Small intestine (tissue), 7 donors: ENCODE data around the gene OTOF. TPM values are rescaled to one million over a fixed set of nuclear protein-coding genes. Genes with fewer than 3 reads are reported as not detected.
"Not testable (repeated sequence)": the region's sequence is repeated elsewhere in the genome, so short reads cannot be mapped to it uniquely, and the experiment has no call there.

Source experiments
- DNase-seq, 2 donors: peaks; one replicate each; pipeline versions ENCODE4 v3.0.0 to v3.0.0-alpha.2; 2013
- FAIRE-seq: peaks from 2 replicates; lab custom pipeline; 2012; peaks lifted over from hg19 to GRCh38; lab: Jason Lieb, UNC
- H3K27ac ChIP-seq, 3 donors: one replicate each; pipeline ENCODE4 v1.5.1; 2013; ENCODE audit warnings: low read length in 2 of 3, mild to moderate bottlenecking in 2 of 3, control low read depth in 1 of 3, inconsistent platforms in 1 of 3, low read depth in 1 of 3, moderate library complexity in 1 of 3
- H3K27me3 ChIP-seq, 3 donors: one replicate each; pipeline ENCODE4 v1.6.1; 2013; ENCODE audit warnings: low read length in 3 of 3, inconsistent platforms in 1 of 3; ENCODE audit not compliant: control insufficient read depth in 3 of 3, insufficient read depth in 3 of 3
- H3K36me3 ChIP-seq, 3 donors: one replicate each; pipeline ENCODE4 v1.6.1; 2013; ENCODE audit warnings: low read length in 3 of 3, inconsistent platforms in 1 of 3, low read depth in 1 of 3, mild to moderate bottlenecking in 1 of 3, moderate library complexity in 1 of 3; ENCODE audit not compliant: control insufficient read depth in 3 of 3, insufficient read depth in 2 of 3
- H3K4me1 ChIP-seq, 3 donors: one replicate each; pipeline ENCODE4 v1.6.1; 2013; ENCODE audit warnings: low read length in 2 of 3, inconsistent platforms in 1 of 3, low read depth in 1 of 3, mild to moderate bottlenecking in 1 of 3, moderate library complexity in 1 of 3; ENCODE audit not compliant: control insufficient read depth in 3 of 3, insufficient read depth in 2 of 3
- H3K4me3 ChIP-seq, 3 donors: one replicate each; pipeline ENCODE4 v1.5.1; 2013; ENCODE audit warnings: low read length in 3 of 3, control low read depth in 1 of 3, inconsistent platforms in 1 of 3, low read depth in 1 of 3, mild to moderate bottlenecking in 1 of 3, moderate library complexity in 1 of 3
- H3K9me3 ChIP-seq, 2 donors: one replicate each; pipeline ENCODE4 v1.6.1; 2013; ENCODE audit warnings: low read depth in 1 of 2, low read length in 1 of 2; ENCODE audit not compliant: control insufficient read depth in 2 of 2, insufficient read depth in 1 of 2
- WGBS, 3 donors: extraction: QIAGEN DNeasy Blood & Tissue Kit; methylation state at CpG; one replicate each; pipeline ENCODE4 v1.1.7; 2013; 5-methylcytosine and 5-hydroxymethylcytosine counted together
- polyA plus RNA-seq, 4 donors: library from polyadenylated mRNA; stranded (reverse) in 3 of 4; unstranded in 1 of 4; fragments of 200-250 nt in 3 of 4; fragments of 120-200 nt in 1 of 4; gene quantifications; one replicate each; pipeline versions ENCODE4 v1.2.1 to v1.2.3, GENCODE V29; 2013
- donor health status: healthy with polysubstance abuse.
- donor health status: control.
- donor health status: control.
- donor health status: Bipolar disorder and iron deficiency.
- donor health status: healthy.

The OTOF gene
- polyA plus RNA-seq, 4 donors, result 0.22 to 2.5 (median 0.46) TPM

GRCh38 chr2:26470601-26471260, 7.2 kb downstream of the OTOF start:
- Histone ChIP-seq H3K4me1 (no peaks in the 10 kb centered on the region), H3K27ac (no peak overlapping the region), H3K9me3 (peaks cover 0 to 11% of the 10 kb centered on the region in 2 donors), H3K36me3 (peaks cover 0 to 18% (median 0%) of the 10 kb centered on the region in 3 donors), H3K27me3 (no peaks in the 10 kb centered on the region), H3K4me3 (no peak overlapping the region)
- 87 to 92% (median 92%) methylated on average over 9 of the region's 9 CpGs for WGBS, 3 donors
- no peak for FAIRE-seq
- DNase-seq, result no peak

GRCh38 chr2:26469955-26470354, 8.0 kb downstream of the OTOF start:
- DNase-seq (no peak), FAIRE-seq (no peak)
- no peak overlapping the region for H3K4me3 ChIP-seq
- H3K27ac ChIP-seq, result no peak overlapping the region
- peaks cover 0 to 11% of the 10 kb centered on the region in 2 donors for H3K9me3 ChIP-seq
- WGBS, 3 donors, result 88 to 94% (median 91%) methylated on average over 7 of the region's 7 CpGs
- H3K36me3 ChIP-seq, result peaks cover 0 to 20% (median 0%) of the 10 kb centered on the region in 3 donors
- H3K4me1 ChIP-seq, result no peaks in the 10 kb centered on the region
- H3K27me3 ChIP-seq, result no peaks in the 10 kb centered on the region

- Histone ChIP-seq H3K36me3 (peaks cover 0 to 22% (median 0%) of the 10 kb centered on the region in 3 donors), H3K27me3 (no peaks in the 10 kb centered on the region), H3K27ac (no peak overlapping the region), H3K9me3 (peaks cover 0 to 11% of the 10 kb centered on the region in 2 donors), H3K4me3 (no peak overlapping the region), H3K4me1 (no peaks in the 10 kb centered on the region)
- DNase-seq, result peak; percentile 79 to 82
- WGBS, 3 donors, result 4 to 14% (median 5%) methylated on average over 5 of the region's 5 CpGs
- FAIRE-seq, result no peak
Measured at GRCh38 chr2:26469092-26469710, 8.7 kb downstream of the OTOF start.

GRCh38 chr2:26468544-26468943, 9.4 kb downstream of the OTOF start:
- peaks cover 0 to 24% (median 0%) of the 10 kb centered on the region in 3 donors for H3K36me3 ChIP-seq
- not testable (repeated sequence) for FAIRE-seq, H3K27me3 ChIP-seq, H3K4me3 ChIP-seq, H3K4me1 ChIP-seq, H3K27ac ChIP-seq, DNase-seq
- peaks cover 0 to 11% of the 10 kb centered on the region in 2 donors for H3K9me3 ChIP-seq
- 94 to 100% (median 96%) methylated on average over 1 of the region's 1 CpG for WGBS, 3 donors

GRCh38 chr2:26466662-26467310, 11.1 kb downstream of the OTOF start:
- WGBS, 3 donors, result 73 to 87% (median 84%) methylated on average over 22 of the region's 22 CpGs
- Histone ChIP-seq H3K27me3 (no peaks in the 10 kb centered on the region), H3K36me3 (peaks cover 0 to 22% (median 0%) of the 10 kb centered on the region in 3 donors), H3K4me3 (no peak overlapping the region), H3K9me3 (peaks cover 0 to 11% of the 10 kb centered on the region in 2 donors), H3K4me1 (no peaks in the 10 kb centered on the region), H3K27ac (no peak overlapping the region)
- FAIRE-seq (no peak), DNase-seq (no peak)

- Histone ChIP-seq H3K27me3 (no peaks in the 10 kb centered on the region), H3K36me3 (peaks cover 0 to 25% (median 0%) of the 10 kb centered on the region in 3 donors), H3K27ac (no peak overlapping the region), H3K9me3 (peaks cover 0 to 11% of the 10 kb centered on the region in 2 donors), H3K4me3 (no peak overlapping the region), H3K4me1 (no peaks in the 10 kb centered on the region)
- DNase-seq (no peak), FAIRE-seq (no peak)
- WGBS, 3 donors, result 85 to 89% (median 87%) methylated on average over 10 of the region's 10 CpGs
Measured at GRCh38 chr2:26465981-26466471, 11.9 kb downstream of the OTOF start.

GRCh38 chr2:26465266-26465925, 12.5 kb downstream of the OTOF start:
- no peaks in the 10 kb centered on the region for H3K4me1 ChIP-seq
- DNase-seq (no peak), FAIRE-seq (no peak)
- H3K27ac ChIP-seq, result no peak overlapping the region
- H3K36me3 ChIP-seq, result peaks cover 0 to 22% (median 0%) of the 10 kb centered on the region in 3 donors
- H3K27me3 ChIP-seq, result no peaks in the 10 kb centered on the region
- 88 to 91% (median 89%) methylated on average over 11 of the region's 11 CpGs for WGBS, 3 donors
- no peak overlapping the region for H3K4me3 ChIP-seq
- peaks cover 0 to 11% of the 10 kb centered on the region in 2 donors for H3K9me3 ChIP-seq
